GM19023 (cell line): ENCODE data around the gene GPATCH1.
A peak's percentile ranks its signal among the peaks of the same experiment; 100 is the strongest.

Experiments
- ATAC-seq: cut with Tn5 transposase; IDR thresholded peaks from one replicate; pipeline ENCODE4 v1.9.1; 2021; ENCODE audit warnings: mild to moderate bottlenecking, moderate library complexity; ENCODE audit not compliant: unreplicated experiment

Gene GPATCH1

DNA sequence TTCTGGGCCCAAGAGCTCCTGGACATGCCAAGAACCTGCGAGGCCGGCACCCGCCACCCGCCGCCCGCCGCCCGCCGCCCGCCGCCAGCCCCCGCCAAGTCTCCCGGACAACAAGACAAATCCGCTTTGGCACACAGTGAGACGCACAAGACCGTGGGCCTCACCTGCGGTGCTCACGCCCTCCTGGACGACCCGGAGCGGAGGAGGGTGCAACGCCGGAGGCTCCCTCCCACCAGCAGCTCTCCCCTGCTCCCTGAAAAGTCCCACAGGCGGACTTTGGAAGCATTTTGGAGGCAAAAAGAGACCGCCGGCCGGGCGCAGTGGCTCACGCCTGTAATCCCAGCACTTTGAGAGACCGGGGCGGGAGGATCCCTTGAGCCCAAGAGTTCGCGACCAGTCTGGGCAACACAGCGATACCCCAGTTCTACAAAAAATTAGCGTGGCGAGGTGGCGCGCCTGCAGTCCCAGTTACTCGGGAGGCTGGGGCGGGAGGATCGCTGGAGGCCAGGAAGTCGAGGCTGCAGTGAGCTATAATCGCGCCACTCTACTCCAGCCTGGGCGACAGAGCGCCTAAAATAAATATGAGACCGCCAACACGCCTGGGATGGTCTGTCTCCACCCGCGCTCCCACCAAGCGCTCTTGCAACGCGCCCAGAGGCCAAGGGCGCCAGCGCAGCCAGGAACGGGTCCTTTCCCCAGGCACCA, 17.1 kb upstream of the GPATCH1 start:
- no peak for ATAC-seq

- peak; percentile 47 for ATAC-seq
Observed at GRCh38 chr19:33064458-33064791, 16.6 kb upstream of the GPATCH1 start.

DNA sequence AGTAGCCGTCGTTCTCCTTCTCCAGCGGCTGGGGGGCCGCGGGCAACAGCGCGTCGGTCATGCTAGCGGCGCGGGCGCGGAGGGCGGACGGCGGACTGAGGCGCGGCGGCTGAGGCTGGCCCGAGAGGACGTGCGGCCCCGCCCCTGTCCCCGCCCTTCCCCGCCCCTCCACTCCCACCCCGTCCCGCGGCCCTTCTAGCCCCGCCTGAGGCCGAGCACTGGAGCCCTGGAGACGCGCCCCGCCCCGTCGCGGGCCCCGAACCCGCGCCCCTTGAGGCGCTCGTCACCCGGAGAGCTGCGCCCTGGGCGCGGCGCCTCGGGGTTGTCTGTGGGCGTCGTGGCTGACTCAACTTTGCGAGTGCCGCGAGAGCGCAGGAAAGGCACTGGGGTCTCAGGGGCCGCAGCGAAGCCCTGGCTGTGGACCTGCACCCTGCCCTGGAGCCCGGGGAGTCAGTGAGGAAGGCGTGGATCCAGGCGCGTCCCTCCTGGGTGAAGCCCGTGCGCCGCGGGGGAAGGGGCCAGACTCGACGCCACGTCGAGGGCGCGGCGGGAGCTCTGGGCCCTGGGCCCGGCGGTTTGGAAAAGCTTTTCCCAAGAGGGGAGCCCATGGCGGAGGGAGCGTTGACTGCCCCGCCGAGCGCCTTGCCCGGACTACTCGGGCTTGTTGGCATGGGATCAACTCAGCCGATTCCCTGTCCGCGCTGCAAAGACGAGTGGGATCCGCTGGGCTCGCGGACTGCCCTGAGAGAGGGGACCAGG, 16.0 kb upstream of the GPATCH1 start, which contains the start of gene RHPN2:
Gene RHPN2 (minus strand): TSS at position 97 of the 759 bp plus-strand sequence. CDS start 36 bp downstream, at position 61.
- ATAC-seq, result peak; percentile 83

GRCh38 chr19:33066543-33066942, 14.4 kb upstream of the GPATCH1 start:
- no peak for ATAC-seq

- no peak for ATAC-seq
Observed at GRCh38 chr19:33067121-33067520, 13.9 kb upstream of the GPATCH1 start.

DNA sequence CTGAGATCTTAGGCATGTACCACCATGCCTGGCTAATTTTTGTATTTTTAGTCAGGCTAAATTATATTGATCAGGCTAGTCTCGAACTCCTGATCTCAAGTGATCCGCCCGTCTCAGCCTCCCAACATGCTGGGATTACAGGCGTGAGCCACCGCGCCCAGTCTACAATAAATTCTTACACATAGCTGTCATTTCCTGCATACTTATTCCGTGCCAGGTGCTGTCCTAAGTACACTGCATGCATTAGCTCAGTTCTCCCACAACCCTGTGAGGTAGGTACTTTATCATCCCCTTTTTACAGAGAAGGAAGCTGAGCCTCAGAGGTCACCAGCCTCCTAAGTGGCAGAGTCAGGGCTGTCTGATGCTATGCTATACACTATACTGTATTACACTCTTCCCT, 9.1 kb upstream of the GPATCH1 start:
- no peak for ATAC-seq

- ATAC-seq, result no peak
Observed at GRCh38 chr19:33075519-33075918, 5.5 kb upstream of the GPATCH1 start.

- ATAC-seq, result no peak
Observed at GRCh38 chr19:33085570-33086128, 4.7 kb downstream of the GPATCH1 start.

- no peak for ATAC-seq
Observed at GRCh38 chr19:33086955-33087354, 6.0 kb downstream of the GPATCH1 start.

GRCh38 chr19:33089010-33089409, 8.0 kb downstream of the GPATCH1 start:
- ATAC-seq, result no peak

DNA sequence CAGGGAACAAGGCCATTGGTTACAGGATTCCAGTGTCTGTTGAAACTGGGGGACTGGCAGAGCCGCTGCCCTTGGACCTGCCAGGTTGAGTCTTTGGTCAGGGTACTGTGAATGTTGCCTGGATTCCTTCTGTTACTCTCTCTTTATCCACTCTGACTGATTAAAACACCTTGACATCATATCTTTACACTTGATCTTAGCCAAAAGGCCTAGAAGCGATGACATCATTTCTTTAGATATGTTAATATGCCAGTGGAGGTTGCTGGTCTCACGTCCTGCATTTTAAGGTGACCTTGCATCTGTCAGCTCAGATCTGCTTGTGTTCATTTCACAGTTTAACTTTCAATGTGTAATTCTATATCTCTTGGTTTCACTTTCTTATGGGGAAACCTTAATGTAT, 9.2 kb downstream of the GPATCH1 start:
- no peak for ATAC-seq

DNA sequence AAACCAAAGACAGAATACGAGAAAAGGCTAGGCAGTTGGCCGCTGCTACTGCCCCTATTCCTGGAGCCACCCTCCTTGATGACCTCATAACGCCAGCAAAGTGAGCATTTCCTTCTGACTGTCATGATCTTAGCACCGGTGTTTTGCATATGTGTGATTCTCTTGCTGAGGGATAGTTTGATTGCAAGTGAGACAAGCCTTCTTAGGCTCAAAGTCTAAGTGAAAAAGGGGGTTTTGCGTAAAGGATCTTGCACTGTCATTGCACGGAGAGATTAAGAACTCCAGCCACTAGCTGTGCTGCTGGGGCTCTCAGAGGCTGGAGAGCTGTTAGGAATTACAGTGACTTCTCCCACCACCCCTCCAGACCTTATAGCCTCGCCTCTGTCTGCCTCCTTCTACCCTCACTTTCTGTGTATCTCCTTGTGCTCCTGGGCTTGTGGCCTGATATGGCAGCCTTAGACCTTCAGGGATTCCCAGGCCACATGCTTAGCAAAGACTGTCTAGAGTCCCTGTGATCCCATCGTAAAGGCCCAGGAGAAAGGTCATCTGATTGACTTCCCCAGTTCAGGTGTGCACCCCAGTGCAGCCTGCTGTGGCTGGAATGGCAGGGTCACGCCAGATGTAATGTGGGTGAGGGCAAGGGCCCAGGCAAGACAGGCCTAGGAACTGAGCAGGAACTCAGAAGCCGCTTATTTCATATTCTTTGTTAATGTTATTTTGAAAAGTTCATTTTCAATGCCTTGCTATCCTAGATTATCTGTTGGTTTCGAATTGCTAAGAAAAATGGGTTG, 12.6 kb downstream of the GPATCH1 start:
- no peak for ATAC-seq

GRCh38 chr19:33094436-33095067, 13.6 kb downstream of the GPATCH1 start:
- no peak for ATAC-seq

DNA sequence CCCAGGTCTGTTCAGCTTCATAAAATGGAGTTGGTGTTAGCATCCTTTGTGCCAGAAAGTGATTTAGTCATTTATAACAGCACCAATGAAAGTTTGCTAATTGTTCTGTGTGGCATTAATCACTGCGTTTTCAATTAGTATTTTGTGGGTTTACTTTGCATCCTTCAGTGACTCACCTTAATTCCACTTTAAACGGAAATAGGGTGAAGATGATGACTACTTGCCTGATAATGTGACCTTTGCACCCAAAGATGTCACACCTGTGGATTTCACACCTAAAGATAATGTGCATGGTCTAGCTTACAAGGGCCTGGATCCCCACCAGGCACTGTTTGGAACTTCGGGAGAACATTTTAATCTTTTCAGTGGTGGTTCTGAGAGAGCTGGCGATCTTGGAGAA, 15.0 kb downstream of the GPATCH1 start:
- ATAC-seq, result no peak

DNA sequence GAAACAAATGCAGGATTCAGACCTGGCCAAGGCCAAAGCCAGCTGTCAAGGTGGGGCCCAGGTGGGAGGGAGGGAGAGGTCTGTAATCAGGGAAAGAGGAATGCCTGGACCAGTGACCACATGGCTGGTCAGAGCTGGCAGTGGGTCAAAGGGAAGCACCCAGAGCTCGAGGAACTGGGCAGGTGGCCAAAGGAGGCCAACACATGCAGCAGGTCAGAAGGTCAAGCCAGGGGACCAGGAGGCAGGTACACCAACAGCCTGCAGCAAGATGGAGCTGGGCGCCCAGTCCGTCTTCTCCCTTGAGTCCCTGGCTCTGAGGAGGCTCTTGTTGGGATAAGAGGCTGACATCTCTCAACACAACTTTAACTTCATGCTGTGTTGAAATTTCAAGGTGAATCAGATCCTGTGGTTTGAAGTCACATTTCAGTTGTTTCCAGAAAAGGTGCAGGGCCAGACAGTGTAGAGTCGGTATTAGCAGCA, 17.1 kb downstream of the GPATCH1 start:
- ATAC-seq, result no peak

- no peak for ATAC-seq
Observed at GRCh38 chr19:33100894-33101644, 20.1 kb downstream of the GPATCH1 start.

- no peak for ATAC-seq
Observed at GRCh38 chr19:33102893-33103292, 21.9 kb downstream of the GPATCH1 start.

- no peak for ATAC-seq
Observed at GRCh38 chr19:33108161-33108560, 27.2 kb downstream of the GPATCH1 start.

DNA sequence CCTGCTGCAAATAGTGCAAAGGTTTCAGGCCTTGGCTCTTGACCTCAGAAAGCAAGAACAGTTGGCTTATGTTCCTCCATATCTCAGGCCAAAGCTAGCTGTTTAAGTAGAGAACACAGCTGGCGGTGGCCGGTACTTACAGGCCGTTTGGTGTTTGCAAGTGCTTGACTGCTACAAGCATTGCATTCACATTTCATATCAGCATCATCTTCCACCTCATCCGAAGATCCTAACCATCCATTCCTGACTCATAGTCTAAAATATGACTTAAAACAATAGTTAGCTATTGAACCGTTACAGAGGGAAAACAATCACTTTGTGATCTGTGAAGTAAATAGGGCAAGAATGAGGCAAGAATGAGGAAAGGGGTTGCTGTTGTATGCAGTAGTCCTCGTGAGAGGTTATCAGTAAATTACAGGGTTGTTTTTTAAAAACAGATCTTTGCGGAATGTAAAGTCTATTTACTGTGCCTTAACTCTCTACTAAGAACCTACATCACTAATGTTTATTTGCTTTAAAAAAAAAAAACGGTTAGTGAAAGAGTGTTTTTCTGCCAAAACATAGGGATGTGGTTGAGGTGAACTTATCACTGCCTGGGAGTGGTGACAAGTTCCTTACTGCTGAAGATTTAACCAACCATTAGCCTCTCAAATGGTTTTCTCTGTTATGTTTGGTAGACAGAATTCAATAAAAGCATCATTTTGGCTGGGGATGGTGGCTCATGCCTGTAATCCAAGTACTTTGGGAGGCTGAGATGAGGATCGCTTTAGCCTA, 29.3 kb downstream of the GPATCH1 start:
- ATAC-seq, result no peak
